Mucosa of rectum (tissue), 2 donors: ENCODE measurements around the gene TLK1.

Source experiments
- H3K27ac ChIP-seq, 2 donors: one replicate each; pipeline ENCODE4 v1.7.0; 2013; ENCODE audit warnings: inconsistent platforms in 2 of 2, low read depth in 2 of 2, low read length in 2 of 2
- H3K27me3 ChIP-seq, 2 donors: one replicate each; pipeline ENCODE4 v1.7.0; 2013; ENCODE audit warnings: low read length in 2 of 2; ENCODE audit not compliant: control insufficient read depth in 2 of 2, insufficient read depth in 2 of 2
- H3K36me3 ChIP-seq, 2 donors: one replicate each; pipeline ENCODE4 v1.7.0; 2013; ENCODE audit warnings: low read length in 2 of 2; ENCODE audit not compliant: control insufficient read depth in 2 of 2, insufficient read depth in 2 of 2
- H3K4me1 ChIP-seq, 2 donors: one replicate each; pipeline ENCODE4 v1.7.0; 2013; ENCODE audit warnings: low read length in 2 of 2, mild to moderate bottlenecking in 1 of 2; ENCODE audit not compliant: control insufficient read depth in 2 of 2, insufficient read depth in 2 of 2
- H3K4me3 ChIP-seq, 2 donors: one replicate each; pipeline ENCODE4 v1.7.0; 2013; ENCODE audit warnings: low read length in 2 of 2
- H3K9ac ChIP-seq, 2 donors: one replicate each; pipeline ENCODE4 v1.7.0; 2013; ENCODE audit warnings: low read length in 2 of 2, low read depth in 1 of 2, mild to moderate bottlenecking in 1 of 2
- H3K9me3 ChIP-seq, 2 donors: one replicate each; pipeline ENCODE4 v1.7.0; 2013; ENCODE audit warnings: low read length in 2 of 2; ENCODE audit not compliant: control insufficient read depth in 2 of 2
- donor health status: healthy.
- donor health status: Normal muscosa, but diverticular disease.

TLK1 gene

DNA sequence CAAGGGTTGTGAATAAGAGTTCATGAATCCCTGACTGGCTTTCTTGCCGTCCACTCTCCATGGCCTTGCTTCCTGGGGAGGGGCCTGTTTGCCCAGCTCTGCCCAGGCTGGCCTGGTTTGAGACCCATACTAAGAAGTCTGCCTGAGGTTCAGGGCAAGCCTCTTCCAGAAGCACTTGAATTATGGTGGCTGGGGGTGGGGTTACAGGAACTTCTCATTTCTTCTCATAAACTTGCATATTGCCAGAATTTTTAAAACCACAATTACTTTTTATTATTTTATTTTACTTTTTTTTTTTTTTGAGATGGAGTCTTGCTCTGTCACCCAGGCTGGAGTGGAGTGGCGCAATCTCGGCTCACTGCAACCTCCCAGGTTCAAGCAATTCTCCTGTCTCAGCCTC, 189.6 kb downstream of the TLK1 start:
- Histone ChIP-seq H3K9me3 (no peaks in the 10 kb centered on the region), H3K27ac (no peak overlapping the region), H3K27me3 (no peaks in the 10 kb centered on the region), H3K4me3 (no peak overlapping the region), H3K4me1 (peaks cover 8 to 12% of the 10 kb centered on the region in 2 donors), H3K36me3 (peaks cover 22 to 24% of the 10 kb centered on the region in 2 donors), H3K9ac (no peak overlapping the region)

DNA sequence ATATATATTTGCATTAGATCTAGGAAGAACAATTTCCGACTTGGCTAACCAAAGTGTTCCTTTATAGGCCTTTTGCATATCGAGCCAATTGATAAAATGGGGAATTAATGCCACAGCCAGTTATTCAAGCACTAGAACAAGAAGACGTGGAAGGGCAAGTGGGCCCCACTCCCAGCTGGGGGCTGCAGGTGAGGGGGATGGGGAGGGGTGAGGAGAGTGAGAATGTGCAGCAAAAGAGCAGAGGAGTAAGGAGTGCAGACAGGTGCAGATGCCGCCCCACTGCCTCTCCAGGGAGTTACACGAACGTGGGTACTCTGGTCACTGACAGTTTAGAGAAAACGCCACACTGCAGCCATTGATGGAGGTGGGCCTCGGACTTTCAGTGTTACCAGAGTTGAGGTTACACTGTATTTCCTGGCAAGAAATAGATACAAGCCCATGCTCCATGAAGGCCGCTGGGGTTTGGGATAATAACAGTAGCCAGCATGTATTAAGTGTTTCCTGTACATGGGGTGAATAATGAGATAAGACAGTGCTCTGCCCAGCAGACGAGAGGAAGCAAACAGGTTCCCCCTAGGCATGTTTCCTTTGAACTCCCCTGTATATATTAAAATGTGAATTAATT, 190.7 kb downstream of the TLK1 start:
- H3K9ac ChIP-seq: no peak overlapping the region
- H3K9me3 ChIP-seq: no peaks in the 10 kb centered on the region
- no peak overlapping the region for H3K27ac ChIP-seq
- H3K36me3 ChIP-seq: peaks cover 32 to 35% of the 10 kb centered on the region in 2 donors
- no peak overlapping the region for H3K4me3 ChIP-seq
- H3K4me1 ChIP-seq: peaks cover 8 to 12% of the 10 kb centered on the region in 2 donors
- H3K27me3 ChIP-seq: no peaks in the 10 kb centered on the region

DNA sequence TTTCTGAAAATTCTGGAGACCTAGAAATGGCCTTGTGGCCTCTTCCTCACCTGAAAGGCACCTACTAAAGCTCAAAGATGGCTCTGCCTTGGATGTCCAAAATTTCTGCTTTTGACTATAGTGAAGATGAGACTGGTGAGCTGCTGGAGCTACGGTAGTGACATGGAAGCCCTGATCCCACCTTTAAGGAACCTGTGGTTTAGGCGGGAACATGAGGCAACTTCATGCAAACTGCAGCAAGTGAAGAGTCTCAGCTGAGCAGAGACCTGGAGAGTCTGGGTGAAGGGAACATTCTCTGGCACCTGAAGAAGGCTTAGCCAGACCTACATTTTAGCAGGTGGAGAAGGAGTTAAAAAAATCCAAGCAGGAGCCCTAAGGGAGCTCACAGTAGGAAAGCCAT, 191.7 kb downstream of the TLK1 start:
- H3K4me1 ChIP-seq: peaks cover 4 to 7% of the 10 kb centered on the region in 2 donors
- no peak overlapping the region for H3K9ac ChIP-seq
- no peak overlapping the region for H3K4me3 ChIP-seq
- no peak overlapping the region for H3K27ac ChIP-seq
- no peaks in the 10 kb centered on the region for H3K9me3 ChIP-seq
- peaks cover 40% of the 10 kb centered on the region in 2 donors for H3K36me3 ChIP-seq
- H3K27me3 ChIP-seq: no peaks in the 10 kb centered on the region

DNA sequence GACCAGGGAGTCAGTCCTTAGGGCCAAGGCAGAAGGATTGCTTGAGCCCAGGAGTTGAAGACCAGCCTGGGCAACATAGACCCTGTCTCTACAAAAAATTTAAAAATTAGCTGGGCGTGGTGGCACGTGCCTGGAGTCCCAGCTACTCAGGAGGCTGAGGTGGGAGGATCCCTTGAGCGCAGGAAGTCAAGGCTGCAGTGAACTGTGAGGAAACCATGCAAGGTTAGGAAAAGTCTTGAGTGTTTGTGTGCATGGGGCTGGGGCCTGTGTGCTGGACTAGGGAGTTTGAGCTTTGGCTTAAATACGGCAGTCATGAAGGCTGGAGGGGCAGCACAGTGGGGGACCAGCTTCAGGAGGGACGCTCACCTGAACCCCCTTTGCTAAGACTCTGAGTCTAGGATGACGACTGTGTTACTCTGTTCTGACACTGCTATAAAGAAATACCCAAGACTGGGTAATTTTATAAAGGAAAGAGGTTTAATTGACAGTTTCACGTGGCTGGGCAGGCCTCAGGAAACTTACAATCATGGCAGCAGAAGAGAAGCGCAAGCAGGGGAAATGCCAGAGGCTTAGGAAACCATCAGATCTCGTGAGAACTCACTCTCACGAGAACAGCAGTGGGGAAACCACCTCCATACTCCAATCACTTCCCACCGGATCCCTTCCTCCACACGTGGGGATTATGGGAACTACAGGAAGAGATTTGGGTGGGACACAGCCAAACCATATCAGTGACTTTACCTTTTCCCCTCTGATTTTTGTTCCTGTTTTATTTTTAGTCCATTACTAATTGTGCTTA, 192.3 kb downstream of the TLK1 start:
- no peaks in the 10 kb centered on the region for H3K27me3 ChIP-seq
- H3K27ac ChIP-seq: no peak overlapping the region
- no peaks in the 10 kb centered on the region for H3K9me3 ChIP-seq
- H3K4me3 ChIP-seq: no peak overlapping the region
- peaks cover 4 to 7% of the 10 kb centered on the region in 2 donors for H3K4me1 ChIP-seq
- H3K36me3 ChIP-seq: peaks cover 44 to 46% of the 10 kb centered on the region in 2 donors
- H3K9ac ChIP-seq: no peak overlapping the region

DNA sequence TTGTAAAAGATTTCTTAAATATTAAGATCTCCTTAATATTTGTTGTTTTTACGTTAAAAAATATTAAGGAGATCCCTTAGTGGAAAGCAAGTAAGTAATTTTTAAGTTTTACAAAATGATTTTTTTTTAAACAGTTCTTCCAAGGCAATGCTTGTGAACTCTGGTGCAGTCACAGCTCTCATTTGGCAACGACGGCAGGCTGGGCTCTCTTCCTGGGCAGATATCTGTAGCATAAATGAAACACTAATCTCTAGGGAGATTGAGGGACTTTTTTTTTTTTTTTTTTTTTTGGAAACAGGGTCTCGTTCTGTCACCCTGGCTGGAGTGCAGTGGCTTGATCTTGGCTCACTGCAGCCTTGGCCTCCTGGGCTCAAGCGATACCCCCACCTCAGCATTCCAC, 193.1 kb downstream of the TLK1 start:
- Histone ChIP-seq H3K4me3 (no peak overlapping the region), H3K27me3 (no peaks in the 10 kb centered on the region), H3K9me3 (no peaks in the 10 kb centered on the region), H3K36me3 (peaks cover 48 to 51% of the 10 kb centered on the region in 2 donors), H3K4me1 (peaks cover 0 to 3% of the 10 kb centered on the region in 2 donors), H3K9ac (no peak overlapping the region), H3K27ac (no peak overlapping the region)

DNA sequence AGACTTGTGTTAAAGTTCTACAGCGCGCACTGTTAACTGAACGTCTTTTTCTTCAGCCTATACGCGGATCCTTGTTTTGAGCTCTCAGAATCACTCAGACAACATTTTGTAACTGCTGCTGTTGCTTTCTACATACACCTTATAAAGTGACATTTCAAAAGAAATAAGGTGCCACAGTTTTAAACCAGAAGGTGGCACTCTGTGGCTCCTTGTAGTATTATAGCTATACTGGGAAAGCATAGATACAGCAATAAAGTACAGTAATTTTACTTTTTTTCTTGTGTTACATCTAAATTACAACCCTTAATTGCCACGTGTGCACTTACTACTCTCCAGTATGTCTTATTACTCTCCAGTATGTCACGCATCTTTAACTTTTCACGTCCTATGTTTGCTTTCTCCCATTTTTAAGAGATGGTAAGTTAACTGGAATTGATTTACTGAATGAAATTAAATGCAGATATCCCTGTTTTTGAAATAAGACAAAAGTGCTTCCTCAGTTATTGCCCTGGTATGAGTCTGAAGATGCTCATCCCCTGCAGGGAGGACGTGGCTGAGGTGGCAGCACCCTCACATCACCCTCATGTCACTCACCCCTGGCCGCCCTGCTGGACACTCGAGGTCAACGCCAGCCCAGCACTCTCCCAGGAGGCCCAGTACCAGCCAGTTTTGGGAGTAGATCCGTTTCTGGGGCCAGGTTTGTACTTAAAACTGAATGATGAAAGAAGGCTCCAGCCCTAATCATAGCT, 193.9 kb downstream of the TLK1 start:
- no peaks in the 10 kb centered on the region for H3K9me3 ChIP-seq
- H3K4me3 ChIP-seq: no peak overlapping the region
- H3K9ac ChIP-seq: no peak overlapping the region
- peaks cover 50 to 59% of the 10 kb centered on the region in 2 donors for H3K36me3 ChIP-seq
- H3K27me3 ChIP-seq: no peaks in the 10 kb centered on the region
- H3K4me1 ChIP-seq: no peaks in the 10 kb centered on the region
- no peak overlapping the region for H3K27ac ChIP-seq

DNA sequence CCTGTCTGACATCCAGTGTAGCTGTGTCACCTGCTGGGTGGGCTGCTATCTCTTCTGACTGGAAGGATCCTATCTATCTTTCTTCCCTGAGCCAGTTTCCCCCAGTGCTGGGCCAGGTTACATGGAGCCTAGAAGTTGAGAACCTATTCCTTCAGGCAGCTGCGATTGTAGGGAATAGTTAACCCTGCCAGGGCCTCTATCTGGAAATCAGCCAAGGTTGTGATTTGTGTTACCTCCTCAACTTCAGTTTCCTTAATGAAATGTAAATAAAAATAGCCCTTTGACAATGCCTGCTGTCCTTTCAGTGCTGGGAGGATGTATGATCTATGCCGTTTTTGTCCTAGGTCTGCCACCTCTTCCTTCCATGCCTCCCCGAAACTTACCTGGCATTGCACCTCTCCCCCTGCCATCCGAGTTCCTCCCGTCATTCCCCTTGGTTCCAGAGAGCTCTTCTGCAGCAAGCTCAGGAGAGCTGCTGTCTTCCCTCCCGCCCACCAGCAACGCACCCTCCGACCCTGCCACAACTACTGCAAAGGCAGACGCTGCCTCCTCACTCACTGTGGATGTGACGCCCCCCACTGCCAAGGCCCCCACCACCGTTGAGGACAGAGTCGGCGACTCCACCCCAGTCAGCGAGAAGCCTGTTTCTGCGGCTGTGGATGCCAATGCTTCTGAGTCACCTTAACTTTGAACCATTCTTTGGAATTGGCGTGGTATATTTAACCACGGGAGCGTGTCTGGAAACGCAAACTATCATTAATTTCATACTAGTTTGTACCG, 195.1 kb downstream of the TLK1 start:
- Histone ChIP-seq H3K4me3 (no peak overlapping the region), H3K27ac (no peak overlapping the region), H3K27me3 (no peaks in the 10 kb centered on the region), H3K4me1 (no peaks in the 10 kb centered on the region), H3K36me3 (peaks cover 62 to 70% of the 10 kb centered on the region in 2 donors), H3K9me3 (no peaks in the 10 kb centered on the region), H3K9ac (no peak overlapping the region)

DNA sequence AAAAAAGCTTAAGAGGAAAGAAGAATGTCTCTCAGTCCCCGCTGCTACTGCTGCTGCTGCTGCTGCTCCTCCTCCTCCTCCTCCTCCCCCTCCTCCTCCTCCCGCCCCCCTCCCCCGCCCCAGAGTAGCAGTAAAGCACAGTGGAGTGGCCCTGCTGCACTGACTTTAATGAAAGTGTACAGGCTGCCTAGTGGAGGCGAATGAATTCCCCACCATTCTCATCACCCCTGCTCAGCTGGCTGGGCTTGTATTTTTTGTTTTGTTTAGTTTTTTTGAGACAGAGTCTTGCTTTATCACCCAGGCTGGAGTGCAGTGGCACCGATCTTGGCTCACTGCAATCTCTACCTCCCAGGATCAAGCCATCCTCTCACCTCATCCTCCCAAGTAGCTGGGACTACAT, 197.3 kb downstream of the TLK1 start:
- H3K9ac ChIP-seq: no peak overlapping the region
- no peaks in the 10 kb centered on the region for H3K4me1 ChIP-seq
- H3K36me3 ChIP-seq: peaks cover 60 to 77% of the 10 kb centered on the region in 2 donors
- no peaks in the 10 kb centered on the region for H3K27me3 ChIP-seq
- no peak overlapping the region for H3K27ac ChIP-seq
- H3K4me3 ChIP-seq: no peak overlapping the region
- H3K9me3 ChIP-seq: no peaks in the 10 kb centered on the region

DNA sequence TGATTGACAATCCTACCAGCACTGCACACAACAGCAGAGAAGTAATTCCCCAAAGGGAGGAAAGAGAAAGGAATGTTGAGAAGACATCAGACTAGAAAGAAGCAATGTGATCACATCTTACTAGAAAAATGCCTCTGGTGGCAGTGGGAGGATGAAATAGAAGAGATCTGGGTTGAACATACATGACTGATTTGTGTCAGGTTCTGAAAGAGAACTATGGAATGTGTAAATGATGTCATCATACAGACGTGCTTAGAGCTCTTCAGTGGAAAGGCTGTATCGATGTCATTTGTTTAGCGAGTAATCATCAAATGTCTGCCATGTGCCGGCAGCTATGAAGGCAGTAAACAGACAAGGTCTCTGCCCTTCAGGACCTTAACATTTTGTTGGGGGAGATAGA, 206.8 kb downstream of the TLK1 start:
- Histone ChIP-seq H3K27me3 (no peaks in the 10 kb centered on the region), H3K9ac (no peak overlapping the region), H3K27ac (no peak overlapping the region), H3K9me3 (no peaks in the 10 kb centered on the region), H3K4me3 (no peak overlapping the region), H3K4me1 (no peaks in the 10 kb centered on the region), H3K36me3 (peaks cover 76 to 82% of the 10 kb centered on the region in 2 donors)
